SU-DHL-6 (cell line): ENCODE results near the gene FANCC.

Source experiments
- H2AFZ ChIP-seq: fragments of 200-600 bp; sonication (generic); 2 replicates; pipeline ENCODE4 v1.6.1; 2014; ENCODE audit warnings: low read depth, mild to moderate bottlenecking, moderate library complexity, mixed read lengths, antibody characterized with exemption, low read length; ENCODE audit not compliant: severe bottlenecking
- H3F3A ChIP-seq: fragments of 200-600 bp; shearing (Covaris generic); 2 replicates; pipeline ENCODE4 v1.6.0; 2016; ENCODE audit warnings: antibody characterized with exemption, mild to moderate bottlenecking; ENCODE audit not compliant: insufficient read depth
- H3K27ac ChIP-seq: fragments of 200-600 bp; sonication (generic); 2 replicates; pipeline ENCODE4 v1.5.1; 2016; ENCODE audit warnings: low read depth, mild to moderate bottlenecking, low read length, moderate library complexity, mixed read lengths
- H3K27me3 ChIP-seq: fragments of 200-600 bp; sonication (generic), shearing (Covaris generic); 2 replicates; pipeline ENCODE4 v1.6.0; 2014; ENCODE audit warnings: mild to moderate bottlenecking, low read length
- H3K36me3 ChIP-seq: fragments of 200-600 bp; sonication (generic); 2 replicates; pipeline ENCODE4 v1.6.1; 2014; ENCODE audit warnings: mild to moderate bottlenecking, low read length, mixed read lengths
- H3K4me2 ChIP-seq: fragments of 300-600, 200-600 bp; shearing (Covaris generic), sonication (generic); 2 replicates; pipeline ENCODE4 v1.6.0; 2014; ENCODE audit warnings: low read length, low read depth, mild to moderate bottlenecking; ENCODE audit not compliant: poor library complexity, severe bottlenecking
- H3K4me3 ChIP-seq: fragments of 200-600 bp; sonication (generic); 2 replicates; pipeline ENCODE4 v1.5.1; 2014; ENCODE audit warnings: antibody characterized with exemption, low read length, mild to moderate bottlenecking, mixed read lengths; ENCODE audit not compliant: insufficient read depth, poor library complexity, severe bottlenecking
- H3K79me2 ChIP-seq: fragments of 200-600 bp; sonication (generic); 2 replicates; pipeline ENCODE4 v1.6.1; 2014; ENCODE audit warnings: mild to moderate bottlenecking, low read length, moderate library complexity; ENCODE audit not compliant: insufficient read depth
- H3K9ac ChIP-seq: fragments of 200-600 bp; sonication (generic); 2 replicates; pipeline ENCODE4 v1.7.0; 2014; ENCODE audit warnings: mild to moderate bottlenecking, low read length
- H3K9me2 ChIP-seq: fragments of 200-600 bp; sonication (generic); replicated peaks from 2 replicates; pipeline ENCODE4 v1.6.1; 2014; ENCODE audit warnings: low read length; ENCODE audit not compliant: insufficient read depth
- H3K9me3 ChIP-seq: fragments of 200-600 bp; sonication (generic); 2 replicates; pipeline ENCODE4 v1.6.1; 2014; ENCODE audit warnings: low read length, mixed read lengths; ENCODE audit not compliant: insufficient read depth
- H4K20me1 ChIP-seq: fragments of 200-600 bp; sonication (generic); 2 replicates; pipeline ENCODE4 v1.6.1; 2014; ENCODE audit warnings: low read depth, mild to moderate bottlenecking, antibody characterized with exemption, low read length, moderate library complexity, mixed read lengths
- CTCF ChIP-seq: fragments of 200-600 bp; sonication (generic); IDR thresholded peaks from one replicate; pipeline ENCODE4 v1.5.1; 2017; ENCODE audit warnings: antibody characterized with exemption, mild to moderate bottlenecking, low read length, moderate library complexity; ENCODE audit not compliant: insufficient read depth, poor library complexity, severe bottlenecking
- EZH2phosphoT487 ChIP-seq: fragments of 200-600 bp; sonication (generic), shearing (Covaris generic); conservative IDR thresholded peaks from 2 replicates; pipeline ENCODE4 v1.6.1; 2018; ENCODE audit warnings: mild to moderate bottlenecking, antibody characterized with exemption, low read length, moderate library complexity, mixed read lengths

FANCC gene

DNA sequence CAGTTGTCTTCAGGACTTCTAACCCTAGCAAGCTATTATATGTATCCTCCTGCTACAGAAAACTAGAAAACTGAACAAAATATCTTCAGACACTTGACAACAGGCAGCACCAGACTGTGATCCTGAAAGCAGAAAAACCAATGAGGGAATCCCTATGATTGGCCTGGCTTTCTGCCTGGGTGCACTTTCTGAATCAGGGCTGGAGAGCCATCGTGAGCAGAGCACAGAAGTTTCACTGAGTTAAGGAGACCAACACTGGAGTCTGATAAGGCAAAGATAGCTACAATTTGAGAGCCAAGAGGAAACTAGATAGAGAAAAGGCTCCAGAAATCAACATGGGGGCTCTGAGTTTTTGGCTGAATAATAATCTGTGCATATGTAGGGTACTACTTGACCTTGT is 106.5 kb downstream of the FANCC start:
- Histone ChIP-seq H3F3A (no peaks in the 10 kb centered on the region), H3K79me2 (no peaks in the 10 kb centered on the region), H2AFZ (no peak overlapping the region), H3K9me2 (no peaks in the 10 kb centered on the region), H4K20me1 (0 out of 2 replicates have a peak, but pooled peaks cover 5% of the 10 kb centered on the region), H3K27me3 (no peaks in the 10 kb centered on the region), H3K27ac (no peak overlapping the region), H3K36me3 (no peaks in the 10 kb centered on the region), H3K9ac (no peak overlapping the region), H3K4me3 (no peak overlapping the region), H3K4me2 (no peak overlapping the region), H3K9me3 (no peaks in the 10 kb centered on the region)
- TF ChIP-seq EZH2phosphoT487 (no peak), CTCF (no peak)

GRCh38 chr9:95207403-95207802 is 110.1 kb downstream of the FANCC start:
- Histone ChIP-seq H3K9me3 (no peaks in the 10 kb centered on the region), H3K27me3 (no peaks in the 10 kb centered on the region), H4K20me1 (no peaks in the 10 kb centered on the region), H3K36me3 (no peaks in the 10 kb centered on the region), H3F3A (no peaks in the 10 kb centered on the region), H3K9ac (no peak overlapping the region), H3K4me2 (no peak overlapping the region), H3K9me2 (no peaks in the 10 kb centered on the region), H3K79me2 (no peaks in the 10 kb centered on the region), H2AFZ (no peak overlapping the region), H3K4me3 (no peak overlapping the region), H3K27ac (no peak overlapping the region)
- no peak for TF ChIP-seq CTCF
- no peak for TF ChIP-seq EZH2phosphoT487

- Histone ChIP-seq H3K4me3 (no peak overlapping the region), H3K9me2 (no peaks in the 10 kb centered on the region), H3K4me2 (no peak overlapping the region), H3K27ac (no peak overlapping the region), H2AFZ (no peak overlapping the region), H3K79me2 (no peaks in the 10 kb centered on the region), H4K20me1 (no peaks in the 10 kb centered on the region), H3K27me3 (no peaks in the 10 kb centered on the region), H3K9me3 (no peaks in the 10 kb centered on the region), H3K36me3 (no peaks in the 10 kb centered on the region), H3F3A (no peaks in the 10 kb centered on the region), H3K9ac (no peak overlapping the region)
- TF ChIP-seq CTCF (no peak), EZH2phosphoT487 (no peak)
These were observed 111.4 kb downstream of the FANCC start for GRCh38 chr9:95206143-95206542.

DNA sequence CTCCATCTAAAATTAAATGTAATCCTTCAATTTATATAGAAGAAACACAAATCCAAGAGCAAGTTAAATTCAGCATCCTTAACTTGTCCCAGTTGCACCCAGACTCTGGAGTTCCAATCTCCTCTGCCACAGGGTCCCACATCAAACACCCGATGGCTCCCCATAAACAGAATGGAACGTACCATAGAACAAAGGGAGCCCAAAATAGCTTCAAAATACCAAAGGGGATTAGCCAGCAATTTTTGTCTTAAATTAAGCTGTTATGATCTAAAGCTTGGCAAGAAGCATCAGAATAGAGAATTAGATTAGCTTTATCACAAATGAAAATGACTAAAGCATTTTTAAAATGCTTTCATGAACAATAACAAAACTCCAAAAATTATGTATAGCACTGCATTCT is 112.8 kb downstream of the FANCC start:
- H3K9ac ChIP-seq: no peak overlapping the region
- no peak for TF ChIP-seq CTCF
- no peak for TF ChIP-seq EZH2phosphoT487
- no peak overlapping the region for H2AFZ ChIP-seq
- no peaks in the 10 kb centered on the region for H3K79me2 ChIP-seq
- H3K9me2 ChIP-seq: no peaks in the 10 kb centered on the region
- no peaks in the 10 kb centered on the region for H4K20me1 ChIP-seq
- H3K36me3 ChIP-seq: no peaks in the 10 kb centered on the region
- no peak overlapping the region for H3K27ac ChIP-seq
- H3K4me3 ChIP-seq: no peak overlapping the region
- no peak overlapping the region for H3K4me2 ChIP-seq
- H3F3A ChIP-seq: no peaks in the 10 kb centered on the region
- no peaks in the 10 kb centered on the region for H3K27me3 ChIP-seq
- H3K9me3 ChIP-seq: no peaks in the 10 kb centered on the region
